Panc1 (cell line): ENCODE measurements around the gene PDS5B.

Experiments used
- REST ChIP-seq, 2 experiments: IDR thresholded peaks; 2 replicates each; pipeline ENCODE4 v1.6.1; 2011 to 2012; ENCODE audit warnings: low read depth in 2 of 2, control low read depth in 1 of 2, low read length in 1 of 2, mild to moderate bottlenecking in 1 of 2, moderate library complexity in 1 of 2; ENCODE audit not compliant: insufficient read depth in 1 of 2
- SIN3A ChIP-seq: IDR thresholded peaks from 2 replicates; pipeline ENCODE4 v1.6.1; 2012; ENCODE audit warnings: low read depth, mild to moderate bottlenecking, low read length, moderate library complexity, borderline replicate concordance; ENCODE audit not compliant: insufficient read depth
- TF ChIP-seq, protein P1 (sequence below): fragments of 450-650 bp; IDR thresholded peaks from 2 replicates; pipeline ENCODE4 v1.5.1; 2017; ENCODE audit warnings: mild to moderate bottlenecking

GRCh38 chr13:32660227-32660626 is 74.0 kb downstream of the PDS5B start:
- TF ChIP-seq, protein P1, sequence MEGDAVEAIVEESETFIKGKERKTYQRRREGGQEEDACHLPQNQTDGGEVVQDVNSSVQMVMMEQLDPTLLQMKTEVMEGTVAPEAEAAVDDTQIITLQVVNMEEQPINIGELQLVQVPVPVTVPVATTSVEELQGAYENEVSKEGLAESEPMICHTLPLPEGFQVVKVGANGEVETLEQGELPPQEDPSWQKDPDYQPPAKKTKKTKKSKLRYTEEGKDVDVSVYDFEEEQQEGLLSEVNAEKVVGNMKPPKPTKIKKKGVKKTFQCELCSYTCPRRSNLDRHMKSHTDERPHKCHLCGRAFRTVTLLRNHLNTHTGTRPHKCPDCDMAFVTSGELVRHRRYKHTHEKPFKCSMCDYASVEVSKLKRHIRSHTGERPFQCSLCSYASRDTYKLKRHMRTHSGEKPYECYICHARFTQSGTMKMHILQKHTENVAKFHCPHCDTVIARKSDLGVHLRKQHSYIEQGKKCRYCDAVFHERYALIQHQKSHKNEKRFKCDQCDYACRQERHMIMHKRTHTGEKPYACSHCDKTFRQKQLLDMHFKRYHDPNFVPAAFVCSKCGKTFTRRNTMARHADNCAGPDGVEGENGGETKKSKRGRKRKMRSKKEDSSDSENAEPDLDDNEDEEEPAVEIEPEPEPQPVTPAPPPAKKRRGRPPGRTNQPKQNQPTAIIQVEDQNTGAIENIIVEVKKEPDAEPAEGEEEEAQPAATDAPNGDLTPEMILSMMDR: no peak
- TF ChIP-seq SIN3A (no peak), REST (IDR thresholded peaks at IDR 0.05; ENCODE audit: insufficient read depth in 1 of 2, low read depth in 2 of 2, low read length in 1 of 2) (no peak)
